HUES48 (cell line): Measurements from ENCODE around the gene RFX1.

Experiments used
- H3K27ac ChIP-seq: one replicate; pipeline ENCODE4 v1.7.0; 2013; ENCODE audit warnings: low read depth, low read length, inconsistent platforms
- H3K27me3 ChIP-seq: 2 replicates; pipeline ENCODE4 v1.6.1; 2013; ENCODE audit warnings: mild to moderate bottlenecking, low read length; ENCODE audit not compliant: control insufficient read depth, insufficient read depth
- H3K36me3 ChIP-seq: 2 replicates; pipeline ENCODE4 v1.6.1; 2013; ENCODE audit warnings: low read length; ENCODE audit not compliant: control insufficient read depth, insufficient read depth
- H3K4me1 ChIP-seq: 2 replicates; pipeline ENCODE4 v1.6.1; 2013; ENCODE audit warnings: mild to moderate bottlenecking, low read length; ENCODE audit not compliant: control insufficient read depth, insufficient read depth
- H3K4me3 ChIP-seq: 2 replicates; pipeline ENCODE4 v1.5.1; 2013; ENCODE audit warnings: mild to moderate bottlenecking, low read depth, low read length
- H3K9ac ChIP-seq: 2 replicates; pipeline ENCODE4 v1.6.1; 2013; ENCODE audit warnings: mild to moderate bottlenecking, low read depth, low read length, moderate library complexity
- H3K9me3 ChIP-seq: 2 replicates; pipeline ENCODE4 v1.6.1; 2013; ENCODE audit warnings: low read length; ENCODE audit not compliant: control insufficient read depth, insufficient read depth

Gene RFX1

DNA sequence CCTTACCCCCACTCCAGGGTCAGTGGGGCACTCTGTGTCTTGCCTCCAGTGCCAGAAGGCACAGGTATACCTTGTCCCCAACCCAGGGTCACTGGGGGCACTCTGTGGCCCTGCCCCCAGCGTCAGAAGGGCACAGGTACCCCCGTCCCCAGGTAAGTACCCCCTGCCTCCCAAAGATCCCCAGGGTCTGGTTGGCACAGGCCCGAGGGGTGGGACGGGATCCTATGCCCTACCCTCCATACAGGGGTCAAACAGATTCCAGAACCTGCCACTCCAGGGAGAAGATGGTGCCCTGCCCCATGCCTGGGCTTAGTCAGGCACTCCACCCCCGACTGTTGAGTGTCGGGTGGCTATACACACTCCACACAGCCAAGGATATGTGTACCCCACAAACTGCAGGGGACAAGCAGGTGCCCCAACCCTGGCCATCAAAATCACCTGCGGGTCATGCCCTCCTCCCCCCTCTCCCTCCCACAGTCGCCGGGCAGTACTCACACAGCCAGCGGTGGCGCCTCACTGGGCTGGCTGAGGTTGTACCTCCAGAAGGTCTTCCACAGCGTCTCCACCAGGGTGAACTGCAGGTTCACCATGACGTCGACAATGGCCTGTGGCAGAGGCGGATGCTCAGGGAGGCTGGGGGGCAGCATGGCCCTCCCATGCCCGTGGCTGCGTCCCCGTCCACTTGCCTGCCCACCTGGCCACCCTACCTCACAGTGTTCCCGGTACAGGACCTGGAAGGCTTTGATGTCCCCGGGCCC, 40.0 kb downstream of the RFX1 start:
- Histone ChIP-seq H3K9ac (no peak overlapping the region), H3K27ac (no peak overlapping the region), H3K36me3 (peaks cover 50% of the 10 kb centered on the region), H3K4me1 (no peaks in the 10 kb centered on the region), H3K9me3 (no peaks in the 10 kb centered on the region), H3K4me3 (no peak overlapping the region), H3K27me3 (peaks cover 3% of the 10 kb centered on the region; the same call in 1 of the 2 replicates)

DNA sequence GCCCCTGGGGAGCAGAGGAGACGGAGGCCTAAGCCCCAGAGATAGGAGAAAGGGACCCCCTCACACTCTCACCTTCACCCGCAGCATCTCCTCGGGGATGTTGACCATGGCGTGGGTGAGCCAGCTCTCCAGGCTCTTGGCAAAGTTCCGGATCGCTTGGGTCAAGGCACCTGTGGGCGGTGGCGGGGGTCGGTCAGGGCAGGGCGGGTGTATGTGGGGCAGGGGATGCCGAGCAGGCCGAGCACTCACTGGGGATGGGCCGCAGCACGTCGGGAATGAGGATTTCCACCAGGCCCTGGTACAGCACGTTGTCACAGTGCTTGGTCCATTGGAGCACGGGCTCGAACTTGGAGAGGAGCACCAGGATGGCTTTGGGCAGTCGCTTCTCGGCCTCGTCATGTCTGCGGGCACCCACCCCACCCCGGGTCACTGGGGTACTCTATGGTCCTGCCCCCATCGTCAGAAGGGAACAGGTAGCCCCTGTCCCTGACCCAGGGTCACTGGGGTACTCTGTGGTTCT, 40.7 kb downstream of the RFX1 start:
- Histone ChIP-seq H3K4me3 (no peak overlapping the region), H3K36me3 (peaks cover 56% of the 10 kb centered on the region), H3K27ac (no peak overlapping the region), H3K9ac (no peak overlapping the region), H3K9me3 (no peaks in the 10 kb centered on the region), H3K27me3 (peaks cover 3% of the 10 kb centered on the region; the same call in 1 of the 2 replicates), H3K4me1 (no peaks in the 10 kb centered on the region)

DNA sequence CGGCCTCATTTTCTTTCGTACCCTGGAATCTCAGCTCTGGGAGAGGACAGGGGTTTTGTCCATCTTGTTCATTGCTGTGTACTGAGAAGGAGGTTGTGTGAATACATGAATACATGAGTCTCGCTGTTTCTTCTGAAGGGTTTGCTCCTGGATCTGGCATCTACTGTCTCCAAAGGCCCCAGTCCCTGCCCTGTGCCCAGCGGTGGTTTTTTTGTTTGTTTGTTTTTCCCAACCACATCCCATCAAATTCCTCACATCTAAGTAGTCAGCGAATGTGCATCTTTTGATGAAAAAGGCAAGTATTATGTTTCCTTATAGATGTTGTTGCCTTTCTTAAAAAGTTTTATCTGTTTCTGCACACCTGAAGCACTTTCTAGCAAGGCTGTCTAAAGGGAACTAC, 41.3 kb downstream of the RFX1 start:
- no peak overlapping the region for H3K4me3 ChIP-seq
- no peaks in the 10 kb centered on the region for H3K9me3 ChIP-seq
- no peak overlapping the region for H3K9ac ChIP-seq
- H3K4me1 ChIP-seq, result no peaks in the 10 kb centered on the region
- peaks cover 58% of the 10 kb centered on the region for H3K36me3 ChIP-seq
- H3K27me3 ChIP-seq, result peaks cover 3% of the 10 kb centered on the region; the same call in 1 of the 2 replicates
- H3K27ac ChIP-seq, result no peak overlapping the region

DNA sequence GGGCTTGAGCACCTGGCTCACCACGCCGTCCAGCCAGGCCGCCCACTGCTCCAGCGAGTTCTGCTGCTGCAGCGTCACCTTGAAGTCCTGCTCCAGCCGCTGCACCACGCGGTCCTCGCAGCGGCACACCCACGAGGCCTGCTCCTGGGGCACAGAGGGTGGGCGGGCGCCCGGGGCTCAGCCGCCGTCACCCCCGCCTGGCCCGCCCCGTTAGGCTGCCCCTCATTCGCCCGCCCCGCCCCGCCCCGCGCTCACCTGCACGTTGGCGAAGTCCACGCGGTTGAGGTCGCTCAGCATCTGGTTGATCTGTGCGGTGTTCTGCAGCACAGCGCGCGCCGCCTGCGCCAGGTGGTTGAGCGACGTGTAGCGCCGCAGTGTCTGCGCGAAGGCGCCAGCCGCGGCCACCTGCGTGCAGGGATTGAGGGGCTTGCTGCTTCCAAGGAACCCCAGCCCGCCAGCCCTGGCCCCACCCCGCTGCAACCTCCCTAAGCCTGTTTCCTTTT, 42.5 kb downstream of the RFX1 start:
- Histone ChIP-seq H3K4me1 (no peaks in the 10 kb centered on the region), H3K4me3 (peak overlapping the region; percentile 65), H3K36me3 (peaks cover 60% of the 10 kb centered on the region), H3K9me3 (no peaks in the 10 kb centered on the region), H3K27me3 (peaks cover 3% of the 10 kb centered on the region; the same call in 1 of the 2 replicates), H3K27ac (no peak overlapping the region), H3K9ac (0 out of 2 replicates have a peak overlapping the region, but pooled peaks have one; percentile 63)

DNA sequence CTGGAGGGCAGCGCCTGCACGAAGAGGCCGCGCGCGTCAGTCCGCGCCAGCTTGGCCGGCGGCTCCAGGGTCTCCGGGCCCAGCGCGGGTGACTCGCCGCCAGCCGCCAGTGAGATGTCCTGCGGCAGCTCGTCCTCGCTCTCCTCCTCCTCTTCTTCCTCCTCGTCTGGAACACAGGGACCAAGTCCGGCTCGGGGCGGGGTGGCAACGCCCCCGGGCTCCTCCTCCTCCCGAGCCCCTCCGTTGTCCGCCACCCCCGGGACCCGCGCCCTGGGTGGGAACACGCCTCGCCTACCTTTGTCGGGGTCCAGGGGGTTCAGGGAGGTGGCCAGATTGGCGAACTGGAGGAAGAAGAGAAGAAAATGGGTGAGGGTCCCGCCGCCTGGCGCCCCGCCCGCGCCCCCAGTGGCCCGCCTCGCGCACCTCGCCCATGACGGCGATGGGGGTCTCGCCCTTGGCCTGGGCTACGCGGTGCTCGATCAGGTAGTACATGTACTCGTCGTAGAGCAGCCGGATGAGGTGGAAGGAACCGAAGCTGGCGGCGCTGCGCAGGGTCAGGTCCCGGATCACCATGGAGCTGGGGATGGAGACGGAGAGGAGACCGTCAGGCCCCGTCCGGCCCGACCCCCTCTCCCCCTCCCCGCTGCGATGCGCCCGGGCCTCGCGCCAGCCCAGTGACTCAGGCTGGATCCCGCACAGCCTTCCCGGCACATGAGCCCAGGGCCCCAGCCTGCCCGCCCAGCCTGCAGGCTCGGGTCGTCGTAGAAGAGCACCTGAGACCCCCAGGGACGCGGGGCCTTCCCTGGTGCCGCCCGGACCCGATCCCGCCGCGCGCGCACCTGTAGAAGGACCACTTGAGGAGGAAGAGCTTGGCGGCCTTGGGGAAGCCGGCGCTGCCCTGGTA, 43.2 kb downstream of the RFX1 start:
- Histone ChIP-seq H3K27ac (no peak overlapping the region), H3K4me3 (peak overlapping the region; percentile 65), H3K4me1 (no peaks in the 10 kb centered on the region), H3K9ac (0 out of 2 replicates have a peak overlapping the region, but pooled peaks have one; percentile 63), H3K9me3 (no peaks in the 10 kb centered on the region), H3K27me3 (peaks cover 3% of the 10 kb centered on the region; the same call in 1 of the 2 replicates), H3K36me3 (peaks cover 60% of the 10 kb centered on the region)

DNA sequence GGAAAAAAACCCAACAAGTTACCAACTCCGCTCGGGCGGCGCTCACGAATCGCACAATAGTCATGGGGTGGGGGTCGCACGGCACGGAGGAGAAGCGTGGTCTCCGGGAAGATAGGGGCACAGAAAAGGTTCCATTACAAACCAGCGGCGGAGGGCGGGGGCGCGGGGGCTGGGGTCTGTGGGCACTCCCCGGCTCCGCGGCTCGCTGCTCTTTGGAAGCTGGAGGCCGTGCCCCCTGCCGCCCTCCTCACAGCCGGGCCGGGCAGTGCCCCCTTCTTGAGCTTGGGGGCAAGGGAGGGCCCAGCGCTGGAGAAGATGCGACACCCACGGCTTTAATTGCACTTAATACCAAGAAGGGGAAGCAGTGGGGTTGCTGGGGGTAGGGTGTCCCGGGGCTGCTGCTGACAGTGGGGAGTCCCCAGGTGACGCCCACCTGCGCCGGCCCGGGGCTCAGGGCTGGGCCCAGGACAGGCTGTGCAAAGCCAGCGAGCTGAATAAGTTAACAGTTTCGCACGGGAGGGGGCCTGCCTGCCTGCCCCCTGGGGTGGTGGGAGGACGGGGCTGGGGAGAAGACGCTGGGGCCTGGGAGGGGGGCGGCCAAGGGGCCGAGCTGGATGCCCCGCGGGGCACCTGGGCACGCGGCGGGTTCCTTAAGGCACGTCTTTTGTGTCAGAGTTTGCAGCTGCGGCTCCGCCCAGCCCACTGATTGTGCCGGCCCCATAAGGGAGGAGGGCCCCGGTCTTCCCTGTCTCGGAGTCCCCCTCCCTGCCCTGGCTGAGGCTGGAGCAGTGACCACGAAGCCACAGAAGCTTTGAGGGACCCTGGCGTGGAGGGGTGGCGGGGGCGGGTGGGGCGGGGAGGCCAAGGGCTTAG, 44.1 kb downstream of the RFX1 start:
- no peak overlapping the region for H3K9ac ChIP-seq
- H3K27ac ChIP-seq, result peak overlapping the region; percentile 35
- H3K36me3 ChIP-seq, result peaks cover 62% of the 10 kb centered on the region
- peak overlapping the region; percentile 65; the same call in 1 of the 2 replicates for H3K4me3 ChIP-seq
- peaks cover 3% of the 10 kb centered on the region; the same call in 1 of the 2 replicates for H3K27me3 ChIP-seq
- H3K4me1 ChIP-seq, result no peaks in the 10 kb centered on the region
- no peaks in the 10 kb centered on the region for H3K9me3 ChIP-seq

DNA sequence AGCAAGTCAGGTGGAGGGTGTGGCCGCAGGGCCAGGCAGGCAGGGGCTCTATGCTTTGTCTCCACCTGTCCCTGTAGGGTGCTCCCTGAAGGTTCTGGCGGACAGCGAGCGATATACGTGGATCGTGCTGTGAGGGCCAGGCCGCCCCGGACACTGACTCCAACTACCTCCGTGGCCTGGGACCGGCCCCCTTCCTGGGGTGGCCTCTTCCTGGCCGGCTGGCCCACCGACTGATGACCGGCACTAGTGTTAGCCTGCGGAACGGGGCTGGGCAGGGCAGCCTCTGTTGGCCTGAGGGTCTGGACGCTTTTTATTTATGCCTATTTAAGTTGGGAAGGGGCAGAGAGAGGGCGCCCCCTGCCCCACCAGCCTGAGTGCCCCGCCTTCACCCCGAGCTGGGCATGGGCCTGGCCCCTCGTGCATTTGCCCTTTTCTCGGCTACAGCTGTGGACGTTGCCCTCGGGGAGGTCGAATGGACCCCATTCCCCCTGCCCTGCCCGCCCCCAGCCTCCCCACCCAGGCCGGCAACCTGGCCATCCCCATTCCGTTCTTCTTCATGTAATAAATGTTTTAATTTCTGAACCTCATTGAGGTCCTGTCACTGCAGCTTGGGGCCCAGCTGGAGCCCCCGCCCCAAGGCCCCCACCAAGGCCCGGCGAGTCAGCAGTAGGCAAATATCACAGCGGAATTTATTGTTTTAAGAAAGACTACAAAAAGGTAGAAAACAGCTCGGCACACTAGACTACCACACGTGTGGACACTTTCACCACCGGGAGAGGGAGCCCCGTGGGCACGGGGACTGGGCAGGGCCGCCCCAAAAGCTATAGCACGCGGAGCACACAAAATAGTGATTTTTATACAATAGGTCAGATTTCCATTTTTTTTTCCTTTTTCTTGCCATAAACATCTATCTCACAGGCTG, 45.0 kb downstream of the RFX1 start:
- Histone ChIP-seq H3K27me3 (peaks cover 3% of the 10 kb centered on the region; the same call in 1 of the 2 replicates), H3K27ac (no peak overlapping the region), H3K4me3 (no peak overlapping the region), H3K36me3 (peaks cover 63% of the 10 kb centered on the region), H3K9ac (no peak overlapping the region), H3K9me3 (no peaks in the 10 kb centered on the region), H3K4me1 (no peaks in the 10 kb centered on the region)

DNA sequence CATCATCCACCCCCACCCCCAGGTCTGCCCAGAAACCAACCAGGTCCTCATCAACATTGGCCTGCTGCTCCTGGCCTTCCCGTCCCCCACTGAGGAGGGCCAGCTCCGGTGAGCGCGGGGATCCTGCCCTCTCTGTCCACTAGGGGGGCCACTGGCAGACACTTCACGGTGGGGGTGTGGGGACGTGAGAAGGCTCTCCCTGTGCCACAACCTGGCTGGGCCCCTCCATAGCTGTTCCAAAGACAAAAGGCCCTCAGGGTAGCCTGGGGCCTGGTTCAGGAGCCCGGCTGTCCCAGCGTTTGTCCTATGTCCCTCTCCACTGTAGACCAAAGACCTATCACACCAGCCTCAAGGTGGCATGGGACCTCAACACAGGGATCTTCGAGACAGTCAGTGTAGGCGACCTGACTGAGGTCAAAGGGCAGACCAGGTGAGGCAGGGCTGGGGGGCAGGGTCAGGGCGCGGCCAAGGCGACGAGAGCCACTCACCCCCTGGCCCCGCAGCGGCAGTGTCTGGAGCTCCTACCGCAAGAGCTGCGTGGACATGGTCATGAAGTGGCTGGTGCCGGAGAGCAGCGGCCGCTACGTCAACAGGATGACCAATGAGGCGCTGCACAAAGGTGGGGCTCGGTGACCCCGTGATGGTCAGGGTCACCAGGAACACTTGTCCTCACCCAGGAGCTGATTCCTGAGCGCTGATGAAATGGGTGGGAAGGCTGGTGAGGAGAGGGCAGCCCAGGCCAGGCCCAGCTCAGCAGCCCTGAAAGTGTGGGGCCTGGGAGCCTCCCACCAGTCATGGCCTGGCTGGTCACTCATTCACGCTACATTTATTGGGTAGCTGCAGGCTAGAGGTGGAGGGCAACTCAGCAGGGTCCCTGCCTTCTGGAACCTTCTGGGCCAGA, 45.9 kb downstream of the RFX1 start:
- Histone ChIP-seq H3K27ac (no peak overlapping the region), H3K9me3 (no peaks in the 10 kb centered on the region), H3K4me1 (no peaks in the 10 kb centered on the region), H3K4me3 (no peak overlapping the region), H3K36me3 (peaks cover 68% of the 10 kb centered on the region), H3K27me3 (peaks cover 3% of the 10 kb centered on the region; the same call in 1 of the 2 replicates), H3K9ac (no peak overlapping the region)
